ENCODE results near the gene EIF4E1B.

The EIF4E1B gene

DNA sequence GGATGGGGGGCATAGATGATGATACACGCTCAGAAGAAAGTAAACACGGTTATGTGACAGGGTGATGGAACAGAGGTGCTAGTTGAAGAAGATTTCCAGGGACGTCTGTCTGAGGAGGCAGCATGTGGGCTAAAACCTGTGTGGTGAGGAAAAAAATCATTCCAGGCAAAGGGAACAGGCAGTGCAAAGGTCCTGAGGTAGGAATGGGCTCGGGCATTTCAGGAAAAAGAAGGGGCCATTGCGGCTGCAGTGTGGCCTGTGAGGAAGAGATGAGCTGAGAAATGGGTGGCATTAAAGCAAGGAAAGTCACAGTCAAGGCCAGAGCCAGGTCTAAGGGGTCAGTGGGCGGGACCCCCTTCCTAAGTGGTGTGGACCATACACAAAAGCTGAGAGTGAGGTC, 35.0 kb downstream of the EIF4E1B start:
- DNase-seq = no peak

DNA sequence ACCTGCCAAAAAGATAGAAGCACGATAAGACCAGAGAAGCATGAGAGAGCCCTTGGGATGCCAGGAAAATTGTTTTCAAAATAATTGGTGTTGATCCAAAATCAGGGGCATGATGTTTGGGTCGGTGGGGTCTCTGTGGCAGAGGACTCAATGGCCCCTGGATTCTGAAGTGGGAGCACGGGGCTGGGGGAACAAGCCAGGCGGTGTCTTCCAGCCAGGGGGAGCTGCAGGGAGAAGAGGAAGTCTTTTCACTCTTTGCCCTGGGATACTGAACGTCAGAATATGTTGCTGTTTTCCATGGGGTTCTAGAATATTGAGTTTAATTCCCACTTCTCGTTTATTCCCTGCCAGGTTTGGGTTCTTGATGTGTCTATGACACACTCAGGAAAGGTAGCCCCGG, 37.2 kb downstream of the EIF4E1B start:
- DNase-seq = no peak

DNA sequence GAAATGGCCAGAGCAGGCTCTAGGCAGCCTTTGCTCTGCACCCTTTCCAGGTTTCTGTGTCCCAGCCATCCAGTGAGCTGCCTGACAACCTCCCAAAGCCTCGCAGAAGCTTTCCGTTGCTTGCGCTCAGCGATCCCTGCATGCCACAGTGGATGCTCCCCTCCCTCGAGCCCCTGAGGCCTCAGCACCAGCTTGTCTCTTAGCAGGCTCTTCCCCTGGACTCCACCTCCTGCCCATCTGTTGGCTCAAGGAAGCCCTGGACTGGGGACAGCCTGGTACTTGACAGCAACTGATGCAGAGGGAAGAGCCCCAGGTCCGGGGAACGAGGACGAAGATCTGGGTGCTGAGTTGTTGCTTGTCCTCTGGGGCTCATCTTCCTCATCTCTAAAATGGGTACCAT, 40.0 kb downstream of the EIF4E1B start:
- DNase-seq = no peak

DNA sequence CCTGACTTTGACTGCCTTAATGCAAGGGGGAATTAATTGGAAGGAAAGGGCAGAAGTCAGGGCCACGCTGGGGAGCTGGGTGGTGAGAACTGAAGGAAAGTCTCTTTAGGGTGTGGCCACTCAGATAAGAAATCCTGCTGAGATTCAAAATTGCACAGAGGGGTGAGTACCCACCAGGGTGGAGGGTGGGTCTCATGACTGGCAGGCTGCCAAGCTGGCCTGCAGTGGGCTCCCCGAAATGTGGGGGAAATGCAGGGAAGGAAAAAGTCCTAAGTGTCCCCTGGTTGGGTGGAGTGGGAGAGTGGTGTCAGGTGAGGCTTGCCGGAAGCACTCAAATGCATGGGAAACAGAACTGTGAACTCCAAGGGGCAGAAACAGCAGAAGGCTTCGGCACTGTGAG, 40.9 kb downstream of the EIF4E1B start:
- DNase-seq = no peak

DNA sequence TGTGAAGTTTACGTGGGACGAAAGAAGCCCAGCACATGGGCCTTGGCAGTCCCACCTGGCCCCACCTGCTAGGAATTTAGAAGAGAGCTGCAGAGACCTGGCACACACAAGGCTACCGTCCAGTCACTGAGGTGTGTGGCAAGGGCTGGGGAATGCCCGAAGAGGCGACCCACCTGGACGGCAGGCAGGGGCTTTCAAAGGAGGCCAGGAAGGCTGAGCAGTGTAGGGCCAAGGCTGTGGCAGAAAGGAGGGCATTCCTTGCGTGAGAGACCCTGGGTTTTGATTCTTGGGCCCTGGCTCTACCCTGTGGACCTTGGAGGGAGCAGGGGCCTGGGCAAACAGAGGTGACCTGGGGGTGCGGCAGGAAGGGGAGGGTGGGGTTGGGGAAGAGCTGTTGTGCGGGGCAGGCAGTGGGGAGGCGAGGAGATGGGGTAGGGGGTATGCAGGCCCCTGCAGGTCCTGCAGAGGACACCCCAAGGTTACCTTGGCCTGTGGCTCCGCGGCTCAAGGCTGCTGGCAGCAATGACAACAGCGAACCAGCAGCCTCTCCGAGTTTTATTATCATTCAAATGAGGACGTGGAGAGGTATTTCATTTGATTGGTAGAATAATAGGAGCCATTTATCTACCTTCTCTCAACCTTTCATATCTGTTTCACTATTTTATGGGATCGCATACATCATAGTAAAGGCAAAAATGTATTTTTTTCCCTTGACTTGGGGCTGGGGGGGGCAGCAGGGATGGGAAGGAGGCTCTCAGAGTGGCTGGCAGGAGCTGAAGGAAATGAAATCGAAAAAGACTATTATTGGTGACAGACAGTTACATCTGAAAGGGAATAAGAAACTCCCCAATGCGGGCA, 41.6 kb downstream of the EIF4E1B start:
- DNase-seq = no peak

DNA sequence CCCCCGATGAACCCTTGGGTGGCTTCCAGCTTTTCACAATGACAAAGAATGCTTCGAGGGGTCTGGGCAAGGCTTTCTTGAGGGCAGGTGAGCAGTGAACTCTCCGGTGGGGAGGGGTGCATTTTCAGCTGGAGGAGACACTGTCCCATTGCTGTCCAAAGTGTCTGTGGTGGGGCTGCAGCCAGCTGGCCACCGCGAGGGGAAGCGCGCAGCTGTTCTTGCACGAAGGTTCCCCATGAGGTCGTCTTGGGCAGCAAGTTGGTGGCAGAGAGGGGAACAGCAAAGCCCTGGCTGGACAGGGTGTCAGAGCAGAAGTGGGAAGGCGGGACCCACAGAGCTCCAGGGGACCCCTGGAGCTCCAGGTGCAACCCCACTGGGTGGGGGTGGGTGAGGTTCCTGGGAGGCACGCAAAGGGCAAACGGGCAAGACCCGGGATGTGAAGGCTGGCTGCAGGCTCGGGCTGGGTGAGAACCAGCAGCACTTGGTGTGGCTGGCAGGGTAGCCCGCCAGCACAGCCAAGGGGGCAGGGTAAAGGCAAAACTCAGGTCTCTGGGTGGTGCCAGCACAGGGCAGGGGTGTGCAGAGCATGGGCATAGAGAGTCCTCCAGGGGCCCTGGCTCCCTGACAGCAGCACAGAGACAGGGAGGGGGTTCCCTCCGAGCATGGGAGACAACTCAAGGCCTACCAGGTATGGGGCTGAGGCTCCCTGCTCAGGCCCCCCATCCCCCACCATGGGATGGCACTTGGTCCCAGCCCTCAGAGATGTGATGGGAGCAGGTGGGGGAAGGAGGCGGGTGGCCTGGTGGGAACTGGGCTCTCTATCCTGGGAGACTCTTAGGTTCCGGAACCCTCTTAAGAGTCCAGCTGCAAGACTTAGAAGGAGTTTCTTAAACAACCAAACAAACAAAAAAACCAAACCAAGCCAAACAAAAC, 43.4 kb downstream of the EIF4E1B start:
- DNase-seq = no peak

DNA sequence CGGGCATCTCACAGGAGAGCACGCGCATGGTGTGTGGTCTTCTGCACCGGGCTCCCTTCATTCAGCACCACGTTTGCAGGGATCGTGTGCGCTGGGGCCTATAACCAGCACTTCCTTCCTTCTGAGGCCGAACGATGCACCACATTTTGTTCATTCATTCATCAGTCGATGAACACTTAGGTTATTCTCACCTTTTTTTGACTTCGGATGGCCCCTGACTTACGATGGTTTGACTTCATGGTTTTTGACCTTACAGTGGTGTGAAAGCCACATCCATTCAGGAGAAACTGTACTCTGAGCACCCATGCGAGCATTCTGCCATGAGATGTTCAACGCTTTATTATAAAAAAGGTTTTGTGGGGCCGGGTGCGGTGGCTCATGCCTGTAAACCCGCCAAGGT, 44.3 kb downstream of the EIF4E1B start:
- DNase-seq = no peak

DNA sequence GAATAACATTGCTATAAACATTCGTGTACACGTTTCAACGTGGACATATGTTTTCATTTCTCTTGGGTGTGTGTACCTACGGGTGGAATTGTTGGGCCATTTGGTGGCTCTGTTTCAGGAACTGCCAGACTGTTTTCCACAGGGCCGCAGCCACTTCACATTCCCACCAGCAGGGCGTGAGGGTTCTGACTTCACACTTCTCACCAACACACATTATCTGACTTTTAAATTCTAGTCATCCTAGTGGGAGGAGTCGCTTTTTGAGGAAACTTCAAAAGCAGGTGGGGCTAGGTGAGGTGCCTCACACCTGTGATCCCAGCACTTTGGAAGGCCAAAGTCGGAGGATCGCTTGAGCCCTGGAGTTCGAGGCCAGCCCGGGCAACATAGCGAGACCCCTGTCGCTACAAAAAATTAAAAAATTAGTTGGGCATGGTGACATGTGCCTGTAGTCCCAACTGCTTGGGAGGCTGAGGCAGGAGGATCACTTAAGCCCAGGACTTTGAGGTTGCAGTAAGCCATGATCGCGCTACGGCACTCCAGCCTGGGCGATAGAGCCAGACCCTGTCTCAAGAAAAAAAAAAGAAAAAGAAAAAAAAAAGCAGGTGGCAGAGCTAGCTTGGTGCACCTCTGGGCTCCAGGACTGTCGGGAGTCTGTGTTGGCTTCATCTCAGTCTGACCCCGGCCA, 45.3 kb downstream of the EIF4E1B start:
- no peak for DNase-seq

DNA sequence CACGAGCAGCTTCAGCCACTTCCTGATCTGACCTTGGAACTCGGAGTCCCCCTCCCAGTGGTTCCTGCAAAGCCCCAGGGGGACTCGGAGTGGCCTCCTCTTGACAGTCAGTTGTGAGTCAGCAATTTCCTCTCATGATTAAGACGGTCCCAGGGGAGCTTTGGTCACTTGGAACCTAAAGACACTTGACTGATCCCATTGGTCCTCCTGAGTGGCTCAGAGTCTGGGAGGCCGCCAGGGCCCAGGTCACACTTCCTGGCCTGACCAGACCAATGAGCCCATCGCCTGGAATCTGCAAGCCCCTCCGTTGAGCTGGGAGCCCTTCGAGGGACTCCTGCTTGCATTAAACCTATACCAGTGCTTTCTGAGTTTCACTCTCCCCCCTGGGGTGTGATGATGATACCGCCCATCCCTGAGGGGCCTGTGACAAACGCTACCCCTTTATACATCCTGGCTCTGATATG, 45.9 kb downstream of the EIF4E1B start:
- no peak for DNase-seq

DNA sequence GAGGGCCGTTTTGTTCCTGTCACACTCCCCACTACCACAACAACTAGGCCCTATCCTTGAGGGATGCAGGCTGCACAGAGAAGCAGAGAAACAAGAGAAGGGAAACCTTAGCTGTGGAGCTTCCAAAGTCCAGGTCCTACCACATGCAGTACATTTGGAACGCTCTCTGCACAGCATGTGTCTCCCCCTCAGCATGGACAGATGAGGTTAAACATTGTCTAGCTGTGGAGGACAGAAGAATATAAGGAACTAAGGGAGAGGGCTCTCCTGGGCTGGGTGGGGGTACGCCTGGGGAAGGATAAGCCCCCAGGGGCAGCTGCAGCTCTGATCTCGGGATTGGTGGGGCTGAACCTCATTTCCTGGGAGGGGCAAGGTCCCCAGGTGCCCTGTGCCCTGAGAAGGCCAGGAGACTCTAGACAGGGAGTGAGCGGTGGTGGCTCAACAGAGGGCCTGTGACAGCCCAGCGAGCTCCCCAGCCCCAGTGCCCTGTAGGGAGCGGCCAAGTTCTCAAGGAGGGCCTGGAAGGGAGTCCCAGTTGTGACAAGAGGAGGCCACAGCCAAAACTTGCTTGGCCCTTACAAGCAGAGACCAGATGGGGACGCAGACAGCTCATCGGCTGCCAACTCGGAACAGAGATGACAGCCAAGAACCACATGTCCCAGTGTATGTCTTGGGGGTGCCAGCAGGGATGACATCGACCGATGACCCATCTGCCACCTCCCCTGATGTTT, 46.9 kb downstream of the EIF4E1B start:
- no peak for DNase-seq

DNA sequence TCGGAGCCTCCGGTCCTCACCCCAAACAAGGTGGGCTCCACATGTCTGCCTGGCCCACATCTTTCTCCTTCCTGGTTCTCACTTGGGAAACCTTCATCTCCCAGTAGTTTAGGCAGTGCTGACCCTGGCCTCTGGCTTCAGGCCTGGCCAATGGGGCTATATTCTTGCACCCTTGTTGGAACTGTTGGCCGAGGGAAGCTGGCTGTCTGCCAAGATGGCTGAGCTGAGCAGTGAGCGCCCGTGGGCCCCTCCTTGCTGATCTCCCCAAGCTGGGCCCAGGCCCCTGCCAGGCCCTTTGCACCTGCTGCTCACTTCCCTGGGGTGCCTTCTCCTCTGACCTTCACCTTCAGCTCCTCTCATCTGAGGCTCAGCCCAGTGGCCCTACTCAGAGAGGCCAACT, 48.1 kb downstream of the EIF4E1B start:
- no peak for DNase-seq

DNA sequence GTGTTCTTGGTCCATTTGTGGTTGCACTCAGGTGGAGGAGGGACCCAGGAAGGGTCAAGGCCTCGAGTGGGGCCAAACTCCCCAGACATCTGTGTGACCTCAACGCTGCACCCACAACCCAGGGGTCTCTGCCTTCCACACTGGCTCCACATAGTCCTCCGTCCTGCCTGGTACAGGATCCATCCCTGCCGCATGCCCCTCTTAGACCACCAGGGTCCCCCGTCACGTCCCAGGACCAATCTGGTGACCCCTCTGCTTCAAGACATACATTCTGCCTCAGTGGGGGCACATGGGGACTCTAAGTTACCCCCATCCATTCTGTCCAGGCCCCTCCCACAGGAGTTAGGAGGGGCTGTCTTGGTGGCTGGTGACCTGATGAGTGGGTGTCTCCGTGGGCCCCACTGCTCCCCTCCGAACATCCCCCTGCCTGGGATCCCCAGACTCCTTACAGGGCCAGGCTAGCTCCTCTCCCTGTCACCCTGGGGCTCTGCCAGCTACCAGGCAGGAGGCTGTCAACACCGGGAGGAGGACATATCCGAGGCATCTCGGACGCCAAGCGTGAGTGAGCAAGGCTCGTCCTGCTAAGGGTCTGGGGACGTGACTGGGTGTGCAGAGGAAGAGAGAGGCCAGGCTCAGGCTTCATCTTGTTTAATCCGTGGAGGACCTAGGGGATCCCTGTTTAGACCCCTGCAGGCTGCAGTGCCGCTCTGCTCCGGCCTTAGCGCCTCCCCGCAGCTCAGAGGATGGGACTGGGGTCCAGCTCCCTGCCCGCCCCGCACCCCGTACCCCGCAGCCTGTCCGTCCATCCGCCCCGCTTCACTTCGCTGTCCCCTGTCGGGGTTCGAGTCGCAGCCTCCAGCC, 49.1 kb downstream of the EIF4E1B start:
- no peak for DNase-seq

DNA sequence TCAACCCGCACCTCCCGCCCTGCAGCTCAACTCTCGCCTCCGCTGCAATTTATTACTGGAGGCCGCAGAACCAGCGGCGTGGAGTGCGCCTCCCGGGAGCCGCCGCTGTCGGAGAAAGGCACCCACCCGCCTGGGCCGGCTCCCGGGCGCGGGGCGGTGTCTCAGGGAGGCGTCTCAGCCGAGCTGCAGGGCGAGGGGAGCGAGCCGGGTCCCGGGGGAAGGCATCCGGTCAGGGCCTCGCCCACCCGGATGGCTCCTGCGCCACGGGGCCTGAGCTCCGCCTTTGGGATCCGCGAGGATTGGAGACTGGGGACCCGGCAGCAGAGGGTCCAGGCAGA, 49.7 kb downstream of the EIF4E1B start:
- DNase-seq = no peak

DNA sequence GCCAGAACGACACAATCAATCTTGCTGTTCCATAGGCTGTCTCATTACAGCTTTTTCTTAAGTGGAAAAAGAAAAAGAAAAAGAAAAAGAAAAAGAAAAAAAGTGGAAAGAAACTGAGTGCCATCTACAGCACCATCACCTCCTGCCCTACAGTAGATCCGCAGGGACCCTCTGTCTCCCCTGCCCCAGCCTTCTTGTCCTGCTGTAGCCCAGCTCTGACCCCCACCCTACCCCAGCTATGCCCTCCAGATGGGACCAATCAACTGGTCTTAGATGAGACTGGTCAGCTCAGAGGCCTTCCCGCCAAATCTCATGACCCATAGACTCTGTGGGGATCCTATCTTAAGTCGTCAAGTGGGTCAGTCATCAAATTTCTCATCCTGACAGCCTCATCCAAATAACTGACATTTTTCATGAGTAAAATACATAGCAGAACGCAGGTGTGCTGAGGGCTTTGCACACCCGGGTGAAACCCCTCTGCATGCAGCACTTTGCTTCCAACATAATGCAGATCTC, 51.6 kb downstream of the EIF4E1B start:
- no peak for DNase-seq

DNA sequence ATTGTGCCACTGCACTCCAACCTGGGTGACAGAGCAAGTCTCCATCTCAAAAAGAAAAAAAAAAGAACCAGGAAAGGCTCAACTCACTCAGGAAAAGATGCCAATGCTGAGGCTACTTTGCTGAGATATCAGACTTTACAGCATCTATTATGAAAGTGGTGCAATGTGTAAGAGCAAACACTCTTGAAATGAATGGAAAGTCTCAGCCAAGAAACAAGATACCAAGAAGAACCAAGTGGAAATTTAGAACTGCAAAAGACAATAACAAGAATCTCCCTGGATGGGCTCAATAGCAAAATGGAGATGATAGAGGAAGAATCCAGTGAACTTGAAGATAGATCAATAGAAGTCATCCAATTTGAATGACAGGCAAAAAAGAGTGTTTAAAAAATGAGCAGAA, 54.5 kb downstream of the EIF4E1B start:
- no peak for DNase-seq

DNA sequence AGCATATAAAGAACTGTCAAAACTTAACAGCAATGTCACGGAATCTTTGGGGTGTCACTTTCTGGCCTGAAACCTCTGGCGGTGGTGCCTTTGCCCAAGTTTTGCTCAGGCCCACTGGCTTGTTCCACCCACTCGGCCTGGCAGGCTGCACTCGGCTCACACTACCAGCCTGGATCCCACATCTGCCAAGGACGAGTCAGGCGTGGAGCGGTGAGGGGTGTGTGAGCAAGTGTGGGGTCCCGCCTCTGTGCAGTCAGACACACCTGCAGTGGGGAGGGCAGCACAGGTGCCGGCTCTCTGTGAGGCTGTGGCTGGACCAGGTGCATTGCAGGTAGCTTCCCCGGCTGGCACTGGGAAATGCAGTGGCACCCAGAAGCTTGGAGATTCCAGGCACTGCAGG, 56.8 kb downstream of the EIF4E1B start:
- no peak for DNase-seq

DNA sequence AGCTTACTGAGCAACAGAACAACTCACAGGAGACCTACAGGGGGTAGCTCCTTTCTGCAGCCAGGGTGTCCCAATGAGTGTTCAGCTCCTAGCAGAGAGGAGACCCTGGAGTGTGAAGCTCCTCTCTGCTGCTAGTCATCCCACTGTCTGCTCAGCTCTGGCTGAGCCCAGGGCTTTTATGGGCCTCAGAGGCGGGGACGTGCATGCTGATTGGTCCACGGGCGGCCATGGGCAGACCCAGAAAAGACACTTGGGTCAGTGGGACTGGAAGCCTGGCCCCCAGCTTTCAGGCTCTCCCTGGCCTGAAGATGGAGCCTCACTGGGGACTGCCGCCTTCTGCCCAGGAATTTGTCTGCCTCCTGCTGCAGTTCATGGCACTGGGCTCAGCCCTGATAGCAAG, 57.4 kb downstream of the EIF4E1B start:
- no peak for DNase-seq

DNA sequence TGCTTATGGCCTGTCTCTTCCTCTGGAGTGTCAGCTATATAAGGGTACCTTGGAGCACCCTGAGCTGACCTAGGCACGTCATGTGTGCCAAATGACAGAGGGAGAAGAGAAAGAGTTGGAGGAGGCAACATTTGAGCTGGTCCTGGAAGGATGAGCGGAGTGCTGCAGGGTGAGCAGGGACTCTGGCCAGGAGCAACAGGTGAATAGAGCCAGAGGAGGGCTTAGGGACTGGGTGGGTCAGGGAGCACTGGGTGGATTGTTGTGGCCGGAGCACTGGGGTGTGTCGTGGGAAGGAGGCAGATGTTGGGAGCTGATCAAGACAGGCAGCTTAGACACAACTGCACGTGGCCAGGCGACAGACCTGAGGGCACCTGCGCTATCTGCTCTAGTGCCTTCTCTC, 60.4 kb downstream of the EIF4E1B start:
- no peak for DNase-seq

DNA sequence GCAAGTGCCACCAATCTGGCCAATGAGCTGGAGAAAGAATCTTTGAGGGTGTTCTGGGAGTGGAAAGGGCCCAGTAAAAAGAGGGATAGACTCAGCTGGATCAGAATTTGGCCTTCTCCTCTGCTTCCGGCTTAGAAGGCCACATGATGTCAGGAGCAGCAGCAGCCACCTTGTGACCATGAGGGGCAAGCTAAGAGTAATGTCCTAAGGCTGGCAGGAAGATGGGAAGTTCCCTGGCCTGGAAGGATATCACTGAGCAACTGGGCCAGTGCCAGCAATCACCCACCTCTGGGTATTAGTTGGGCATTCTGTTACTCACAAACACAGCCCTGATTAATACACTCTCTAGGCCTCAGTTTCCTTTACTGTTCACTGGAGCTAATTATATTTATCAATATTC, 61.0 kb downstream of the EIF4E1B start:
- no peak for DNase-seq

DNA sequence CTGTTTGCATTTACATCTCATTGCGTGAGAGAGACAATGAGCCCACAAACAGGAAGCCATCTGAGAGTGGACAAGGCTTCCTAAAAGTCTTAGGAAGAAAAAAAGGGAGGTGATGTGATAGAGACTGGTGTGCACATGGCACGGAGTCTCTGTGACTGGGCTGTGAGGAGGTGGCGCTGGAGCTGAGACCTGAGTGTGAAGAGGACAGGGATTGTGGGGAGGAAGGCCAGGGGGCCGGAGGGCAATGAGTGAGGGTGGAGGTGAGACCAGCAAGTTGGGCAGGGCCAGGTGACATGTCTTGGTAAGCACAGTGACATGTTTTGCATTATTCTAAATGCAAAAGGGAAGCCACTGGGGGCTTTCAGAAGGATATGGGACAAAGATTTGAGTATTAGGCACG, 61.9 kb downstream of the EIF4E1B start:
- DNase-seq = no peak

DNA sequence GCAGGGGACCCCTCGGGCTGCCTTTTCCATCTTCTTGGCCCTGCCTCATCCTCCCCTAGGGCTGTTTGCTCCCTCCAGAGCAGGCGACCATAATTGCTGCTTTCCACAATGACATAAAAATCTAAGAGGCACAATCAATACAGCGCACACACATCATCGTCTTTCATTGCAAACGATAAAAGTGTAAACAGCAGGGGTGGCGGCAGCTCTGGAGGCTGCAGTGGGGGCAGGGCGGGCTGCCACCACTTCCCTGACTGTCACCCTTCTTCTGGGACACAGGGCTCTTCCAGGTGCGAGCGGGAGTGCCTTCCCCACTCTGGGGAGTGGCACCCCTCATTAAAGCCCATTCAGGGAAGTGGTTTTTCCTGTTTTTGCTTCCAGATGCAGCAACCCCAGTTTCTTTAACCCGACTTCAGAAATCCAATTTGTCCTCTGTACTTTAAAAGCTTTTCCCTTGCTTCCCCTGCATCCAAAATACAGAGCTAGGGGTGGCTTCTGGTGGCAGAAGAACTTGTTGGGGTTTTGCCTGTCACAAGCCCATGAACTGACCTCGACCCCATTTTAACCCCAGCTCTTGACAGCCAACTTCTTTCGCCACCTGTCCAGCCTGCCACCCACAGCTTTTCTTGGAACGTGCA, 62.5 kb downstream of the EIF4E1B start:
- no peak for DNase-seq

Data from activated naive CD4-positive, alpha-beta T cell treated with anti-CD3 and anti-CD28 coated beads, Interleukin-2, amount 50 U/mL, for 16 hours (primary cell).